Activated naive CD8-positive, alpha-beta T cell treated with anti-CD3 and anti-CD28 coated beads for 36 hours (primary cell): ENCODE results near the gene POLDIP3. TPM values are rescaled to one million over a fixed set of nuclear protein-coding genes. Genes with fewer than 3 reads are reported as not detected.
"Not testable (repeated sequence)": the region's sequence is repeated elsewhere in the genome, so short reads cannot be mapped to it uniquely, and the experiment has no call there.

Experiments used
- DNase-seq: peaks from one replicate; pipeline ENCODE4 v3.0.0; 2021
- H3K27ac Mint-ChIP-seq: one replicate; pipeline ENCODE4 v1.8.0; 2022; ENCODE audit warnings: mild to moderate bottlenecking, moderate library complexity, mixed read lengths
- H3K27me3 Mint-ChIP-seq: one replicate; pipeline ENCODE4 v1.8.0; 2022; ENCODE audit warnings: mild to moderate bottlenecking, mixed read lengths
- H3K36me3 Mint-ChIP-seq: one replicate; pipeline ENCODE4 v1.8.0; 2021; ENCODE audit warnings: mild to moderate bottlenecking, mixed read lengths
- H3K4me1 Mint-ChIP-seq: one replicate; pipeline ENCODE4 v1.8.0; 2021; ENCODE audit warnings: mixed read lengths
- H3K4me3 Mint-ChIP-seq: one replicate; pipeline ENCODE4 v1.8.0; 2022; ENCODE audit warnings: mild to moderate bottlenecking, moderate library complexity, mixed read lengths
- H3K9me3 Mint-ChIP-seq: one replicate; pipeline ENCODE4 v1.8.0; 2022; ENCODE audit warnings: mixed read lengths
- total RNA-seq, 2 experiments: library from RNA; stranded (reverse); gene quantifications; one replicate each; pipeline ENCODE4 v1.2.3, GENCODE V29; 2021

Gene POLDIP3
- total RNA-seq, 2 experiments from 2014 or later: 71.7 to 72.0 TPM

GRCh38 chr22:42548126-42548525 lies 66.6 kb downstream of the POLDIP3 start:
- H3K27me3 Mint-ChIP-seq, H3K4me1 Mint-ChIP-seq, H3K4me3 Mint-ChIP-seq, H3K9me3 Mint-ChIP-seq, H3K36me3 Mint-ChIP-seq, H3K27ac Mint-ChIP-seq, DNase-seq: not testable (repeated sequence)

- no peaks in the 10 kb centered on the region for H3K27me3 Mint-ChIP-seq
- no peaks in the 10 kb centered on the region for H3K9me3 Mint-ChIP-seq
- H3K4me1 Mint-ChIP-seq: peaks cover 8% of the 10 kb centered on the region
- DNase-seq: no peak
- H3K4me3 Mint-ChIP-seq: no peak overlapping the region
- no peak overlapping the region for H3K27ac Mint-ChIP-seq
- no peaks in the 10 kb centered on the region for H3K36me3 Mint-ChIP-seq
Observed at GRCh38 chr22:42547562-42547961, 67.1 kb downstream of the POLDIP3 start.

- no peaks in the 10 kb centered on the region for H3K4me1 Mint-ChIP-seq
- H3K36me3 Mint-ChIP-seq: no peaks in the 10 kb centered on the region
- H3K27me3 Mint-ChIP-seq: no peaks in the 10 kb centered on the region
- no peak for DNase-seq
- no peak overlapping the region for H3K27ac Mint-ChIP-seq
- H3K4me3 Mint-ChIP-seq: no peak overlapping the region
- H3K9me3 Mint-ChIP-seq: no peaks in the 10 kb centered on the region
Observed at GRCh38 chr22:42544686-42545085, 70.0 kb downstream of the POLDIP3 start.

- not testable (repeated sequence) for DNase-seq, H3K27me3 Mint-ChIP-seq, H3K27ac Mint-ChIP-seq, H3K4me3 Mint-ChIP-seq, H3K36me3 Mint-ChIP-seq, H3K9me3 Mint-ChIP-seq
- H3K4me1 Mint-ChIP-seq: peaks cover 16% of the 10 kb centered on the region
Observed at GRCh38 chr22:42539236-42539771, 75.4 kb downstream of the POLDIP3 start.

GRCh38 chr22:42537199-42537831 lies 77.4 kb downstream of the POLDIP3 start:
- H3K27ac Mint-ChIP-seq: peak overlapping the region; percentile 56
- not testable (repeated sequence) for DNase-seq, H3K27me3 Mint-ChIP-seq, H3K36me3 Mint-ChIP-seq, H3K9me3 Mint-ChIP-seq, H3K4me3 Mint-ChIP-seq
- H3K4me1 Mint-ChIP-seq: peaks cover 32% of the 10 kb centered on the region

GRCh38 chr22:42536634-42537033 lies 78.0 kb downstream of the POLDIP3 start:
- H3K27ac Mint-ChIP-seq, H3K4me3 Mint-ChIP-seq, H3K9me3 Mint-ChIP-seq: not testable (repeated sequence)

GRCh38 chr22:42536166-42536565 lies 78.5 kb downstream of the POLDIP3 start:
- Mint-ChIP-seq H3K9me3 (no peaks in the 10 kb centered on the region), H3K4me3 (no peak overlapping the region), H3K4me1 (peaks cover 34% of the 10 kb centered on the region), H3K36me3 (no peaks in the 10 kb centered on the region), H3K27ac (no peak overlapping the region), H3K27me3 (peaks cover 4% of the 10 kb centered on the region)
- DNase-seq: no peak

More at GRCh38 chr22:42536634-42537033, 78.0 kb downstream of the POLDIP3 start:
- H3K27me3 Mint-ChIP-seq, DNase-seq, H3K36me3 Mint-ChIP-seq: not testable (repeated sequence)
- H3K4me1 Mint-ChIP-seq: peaks cover 34% of the 10 kb centered on the region

GRCh38 chr22:42535082-42535731 lies 79.5 kb downstream of the POLDIP3 start:
- DNase-seq, H3K27ac Mint-ChIP-seq, H3K9me3 Mint-ChIP-seq, H3K27me3 Mint-ChIP-seq, H3K4me3 Mint-ChIP-seq, H3K36me3 Mint-ChIP-seq: not testable (repeated sequence)
- H3K4me1 Mint-ChIP-seq: peaks cover 34% of the 10 kb centered on the region

Other genes starting within 250 kb of the POLDIP3 start
- under 1 TPM in 1 of 2 experiments, not detected in 1; 0.08 TPM for gene NFAM1, start 182.5 kb downstream of the POLDIP3 start, total RNA-seq
- gene RRP7A, start 95.1 kb downstream of the POLDIP3 start, total RNA-seq: 100 to 1,000 TPM; 184 to 193 TPM
- 1 to 10 TPM; 2.1 to 2.3 TPM for gene SERHL2, start 60.9 kb downstream of the POLDIP3 start, total RNA-seq
- gene ATP5MGL, start 25.7 kb upstream of the POLDIP3 start, total RNA-seq: under 1 TPM; 0.37 to 0.56 TPM
- gene CYB5R3, start 34.5 kb upstream of the POLDIP3 start, total RNA-seq: 10 to 100 TPM; 62.7 to 64.3 TPM
- gene A4GALT, start 106.0 kb upstream of the POLDIP3 start, total RNA-seq: under 1 TPM in 1 of 2 experiments, not detected in 1; 0.08 TPM
- 10 to 100 TPM; 27.2 to 29.1 TPM for gene ARFGAP3, start 242.4 kb upstream of the POLDIP3 start, total RNA-seq